Body of pancreas (tissue), 4 donors: ENCODE measurements around the gene COL5A1.

Experiments
- CTCF ChIP-seq, 7 experiments: fragments of 450-650 bp in 4 of 7; fragments of 200-600 bp in 3 of 7; sonication (generic) in 3 of 7; IDR thresholded peaks; one replicate each; pipeline ENCODE4 v1.5.1; 2016 to 2019; ENCODE audit warnings: antibody characterized with exemption in 7 of 7
- POLR2A ChIP-seq, 3 donors: fragments of 450-650 bp; IDR thresholded peaks; one replicate each; pipeline ENCODE4 v1.6.1; 2016; ENCODE audit warnings: antibody characterized with exemption in 3 of 3, mild to moderate bottlenecking in 2 of 3

- no peak for TF ChIP-seq POLR2A (IDR thresholded peaks at IDR 0.05)
- no peak for TF ChIP-seq CTCF (IDR thresholded peaks at IDR 0.05)
Measured at GRCh38 chr9:134712243-134712642, 70.6 kb downstream of the COL5A1 start.
